Measurements from ENCODE around the gene FNDC8. TPM values are rescaled to one million over a fixed set of nuclear protein-coding genes. Genes with fewer than 3 reads are reported as not detected.
A peak's percentile ranks its signal among the peaks of the same experiment; 100 is the strongest.
"Not testable (repeated sequence)": the region's sequence is repeated elsewhere in the genome, so short reads cannot be mapped to it uniquely, and the experiment has no call there.

The FNDC8 gene
- total and polyA plus RNA-seq, 12 donors, result not detected

DNA sequence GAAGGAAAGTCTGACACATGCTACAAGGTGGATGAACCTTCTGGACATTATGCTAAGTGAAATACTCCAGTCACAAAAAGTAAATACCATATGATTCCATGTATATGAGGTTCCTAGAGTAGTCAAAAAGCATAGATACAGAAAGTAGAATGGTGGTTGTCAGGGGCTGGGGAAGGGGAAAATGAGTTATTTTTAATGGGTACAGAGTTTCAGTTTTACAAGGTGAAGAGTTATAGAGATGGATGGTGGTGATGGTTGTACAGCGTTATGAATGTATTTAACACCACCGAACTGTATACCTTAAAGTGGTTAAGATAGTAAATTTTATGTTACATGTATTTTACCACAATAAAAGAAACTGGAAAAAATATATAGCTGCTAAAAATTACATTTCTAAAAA lies 19.7 kb upstream of the FNDC8 start:
- Histone ChIP-seq H3K27me3 (no peaks in the 10 kb centered on the region), H3K4me3 (no peak overlapping the region), H3K36me3 (replicated peaks in 1 of 2) (peaks cover 0 to 25% of the 10 kb centered on the region in 2 donors), H3K27ac (no peak overlapping the region), H3K4me1 (replicated peaks in 1 of 2) (no peaks in the 10 kb centered on the region), H3K9me3 (replicated peaks in 1 of 3) (no peaks in the 10 kb centered on the region)
- DNase-seq, result no peak
- 94 to 99% (median 96%) methylated on average over 2 of the region's 2 CpGs for WGBS, 4 donors
- intact Hi-C loops (cut with DNase I), result no loop called here
- no peak for TF ChIP-seq POLR2A (IDR thresholded peaks at IDR 0.05)
- TF ChIP-seq CTCF (IDR thresholded peaks at IDR 0.05), result no peak

GRCh38 chr17:35103271-35103670 lies 18.1 kb upstream of the FNDC8 start:
- Histone ChIP-seq H3K27ac (no peak overlapping the region), H3K4me3 (no peak overlapping the region), H3K27me3 (no peaks in the 10 kb centered on the region), H3K36me3 (replicated peaks in 1 of 2) (peaks cover 0 to 25% of the 10 kb centered on the region in 2 donors), H3K4me1 (replicated peaks in 1 of 2) (no peaks in the 10 kb centered on the region), H3K9me3 (replicated peaks in 1 of 3) (no peaks in the 10 kb centered on the region)
- TF ChIP-seq POLR2A (IDR thresholded peaks at IDR 0.05), result no peak
- no peak for TF ChIP-seq CTCF (IDR thresholded peaks at IDR 0.05)
- intact Hi-C loops (cut with DNase I), result no loop called here
- WGBS, 4 donors, result 47 to 74% (median 65%) methylated on average over 4 to 5 of the region's 5 CpGs
- peak in 1 of 7 donors; percentile 19 for DNase-seq

DNA sequence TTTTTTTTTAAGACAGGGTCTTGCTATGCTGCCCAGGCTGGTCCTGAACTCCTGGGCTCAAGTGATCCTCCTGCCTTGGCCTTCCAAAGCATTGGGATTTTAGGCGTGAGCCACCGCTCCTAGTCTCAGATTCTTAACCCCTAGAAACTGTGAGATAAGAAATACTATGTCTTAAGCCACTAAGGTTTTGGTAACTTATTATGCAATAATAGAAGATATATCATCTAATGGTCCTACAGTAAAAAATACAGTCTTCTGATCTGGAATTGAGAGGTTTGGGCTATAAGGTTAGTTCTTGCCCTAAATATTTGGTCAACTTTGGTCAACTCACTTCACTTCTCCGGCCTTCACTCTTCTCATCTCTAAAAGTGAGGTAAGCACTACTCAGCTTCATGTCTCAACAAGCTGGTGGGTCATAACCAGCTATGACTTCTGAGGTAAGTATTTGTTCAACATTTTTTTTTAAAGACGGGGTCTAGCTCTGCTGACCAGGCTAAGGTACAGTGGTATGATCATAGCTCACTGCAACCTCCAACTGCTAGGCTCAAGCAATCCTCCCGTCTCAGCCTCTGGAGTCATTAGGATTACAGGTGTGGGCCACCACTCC lies 16.5 kb upstream of the FNDC8 start:
- Histone ChIP-seq H3K27me3 (no peaks in the 10 kb centered on the region), H3K4me3 (no peak overlapping the region), H3K9me3 (replicated peaks in 1 of 3) (no peaks in the 10 kb centered on the region), H3K27ac (no peak overlapping the region), H3K4me1 (replicated peaks in 1 of 2) (no peaks in the 10 kb centered on the region), H3K36me3 (replicated peaks in 1 of 2) (peaks cover 0 to 25% of the 10 kb centered on the region in 2 donors)
- intact Hi-C loops (cut with DNase I), result no loop called here
- 94 to 99% (median 97%) methylated on average over 5 of the region's 5 CpGs for WGBS, 4 donors
- DNase-seq, result no peak
- TF ChIP-seq CTCF (IDR thresholded peaks at IDR 0.05), result no peak

- not testable (repeated sequence) for H3K4me3 ChIP-seq; DNase-seq; H3K36me3 ChIP-seq (replicated peaks in 1 of 2); H3K9me3 ChIP-seq (replicated peaks in 1 of 3); H3K27me3 ChIP-seq; H3K27ac ChIP-seq; H3K4me1 ChIP-seq (replicated peaks in 1 of 2)
- 98 to 100% (median 98%) methylated on average over 11 to 17 of the region's 17 CpGs for WGBS, 4 donors
- intact Hi-C loops (cut with DNase I), result loop anchor here in 1 of 2 donors (10.0 kb wide), 1 partner anchor 476 kb away; no protein-coding TSS in a partner anchor
Measured at GRCh38 chr17:35110791-35111190, 10.6 kb upstream of the FNDC8 start.

GRCh38 chr17:35116845-35117244 lies 4.6 kb upstream of the FNDC8 start:
- H3K27me3 ChIP-seq, result no peaks in the 10 kb centered on the region
- TF ChIP-seq POLR2A (IDR thresholded peaks at IDR 0.05) (no peak), CTCF (IDR thresholded peaks at IDR 0.05) (no peak)
- H3K27ac ChIP-seq, result no peak overlapping the region
- intact Hi-C loops (cut with DNase I), result loop anchor here in 1 of 2 donors (5.0 to 10.0 kb wide), 2 partner anchors 120 to 482 kb away; no protein-coding TSS in a partner anchor
- 87 to 92% (median 90%) methylated on average over 12 of the region's 12 CpGs for WGBS, 4 donors
- H3K4me1 ChIP-seq (replicated peaks in 1 of 2), result peaks cover 7 to 12% of the 10 kb centered on the region in 2 donors
- H3K36me3 ChIP-seq (replicated peaks in 1 of 2), result no peaks in the 10 kb centered on the region
- DNase-seq, result no peak
- H3K9me3 ChIP-seq (replicated peaks in 1 of 3), result no peaks in the 10 kb centered on the region
- no peak overlapping the region for H3K4me3 ChIP-seq

All from adrenal gland (tissue), 12 donors.